ENCODE results near the gene PLPPR1. TPM values are rescaled to one million over a fixed set of nuclear protein-coding genes. Genes with fewer than 3 reads are reported as not detected.

Gene PLPPR1
- polyA plus RNA-seq, 1 donor, result 0.87 TPM

GRCh38 chr9:101081641-101082040, 53.1 kb downstream of the PLPPR1 start:
- Histone ChIP-seq H3K27me3 (ENCODE audit: control insufficient read depth, insufficient read depth, low read length) (no peaks in the 10 kb centered on the region), H3K4me3 (ENCODE audit: low read length) (no peak overlapping the region), H3K4me1 (ENCODE audit: control insufficient read depth, insufficient read depth, low read length) (no peaks in the 10 kb centered on the region), H3K36me3 (ENCODE audit: control insufficient read depth, insufficient read depth, low read length) (no peaks in the 10 kb centered on the region), H3K9me3 (ENCODE audit: control insufficient read depth, low read depth, low read length) (no peaks in the 10 kb centered on the region), H3K27ac (ENCODE audit: low read length) (no peak overlapping the region)
- WGBS (ENCODE audit: insufficient coverage, low lambda C conversion rate), result 100% methylated on average over 2 of the region's 3 CpGs
- no peak for DNase-seq

- DNase-seq, result no peak
- WGBS (ENCODE audit: insufficient coverage, low lambda C conversion rate), result 100% methylated on average over 2 of the region's 5 CpGs
- Histone ChIP-seq H3K4me1 (ENCODE audit: control insufficient read depth, insufficient read depth, low read length) (no peaks in the 10 kb centered on the region), H3K4me3 (ENCODE audit: low read length) (no peak overlapping the region), H3K27ac (ENCODE audit: low read length) (no peak overlapping the region), H3K9me3 (ENCODE audit: control insufficient read depth, low read depth, low read length) (no peaks in the 10 kb centered on the region), H3K27me3 (ENCODE audit: control insufficient read depth, insufficient read depth, low read length) (no peaks in the 10 kb centered on the region), H3K36me3 (ENCODE audit: control insufficient read depth, insufficient read depth, low read length) (no peaks in the 10 kb centered on the region)
Observed at GRCh38 chr9:101083448-101084202, 55.1 kb downstream of the PLPPR1 start.

- WGBS (ENCODE audit: insufficient coverage, low lambda C conversion rate), result 56% methylated on average over 2 of the region's 3 CpGs
Observed at GRCh38 chr9:101087426-101087825, 58.9 kb downstream of the PLPPR1 start.

GRCh38 chr9:101092922-101093321, 64.4 kb downstream of the PLPPR1 start:
- Histone ChIP-seq H3K4me1 (ENCODE audit: control insufficient read depth, insufficient read depth, low read length) (no peaks in the 10 kb centered on the region), H3K9me3 (ENCODE audit: control insufficient read depth, low read depth, low read length) (no peaks in the 10 kb centered on the region), H3K36me3 (ENCODE audit: control insufficient read depth, insufficient read depth, low read length) (no peaks in the 10 kb centered on the region), H3K27ac (ENCODE audit: low read length) (no peak overlapping the region), H3K4me3 (ENCODE audit: low read length) (no peak overlapping the region), H3K27me3 (ENCODE audit: control insufficient read depth, insufficient read depth, low read length) (no peaks in the 10 kb centered on the region)
- WGBS (ENCODE audit: insufficient coverage, low lambda C conversion rate), result no CpG with 5 or more reads among the region's 1 CpG
- no peak for DNase-seq

More at GRCh38 chr9:101087426-101087825, 58.9 kb downstream of the PLPPR1 start:
- H3K36me3 ChIP-seq (ENCODE audit: control insufficient read depth, insufficient read depth, low read length), result no peaks in the 10 kb centered on the region
- H3K27ac ChIP-seq (ENCODE audit: low read length), result no peak overlapping the region
- H3K27me3 ChIP-seq (ENCODE audit: control insufficient read depth, insufficient read depth, low read length), result no peaks in the 10 kb centered on the region
- H3K4me3 ChIP-seq (ENCODE audit: low read length), result no peak overlapping the region
- no peaks in the 10 kb centered on the region for H3K4me1 ChIP-seq (ENCODE audit: control insufficient read depth, insufficient read depth, low read length)
- DNase-seq, result no peak
- H3K9me3 ChIP-seq (ENCODE audit: control insufficient read depth, low read depth, low read length), result no peaks in the 10 kb centered on the region

GRCh38 chr9:101093620-101094019, 65.1 kb downstream of the PLPPR1 start:
- no peaks in the 10 kb centered on the region for H3K4me1 ChIP-seq (ENCODE audit: control insufficient read depth, insufficient read depth, low read length)
- no peak for DNase-seq
- H3K36me3 ChIP-seq (ENCODE audit: control insufficient read depth, insufficient read depth, low read length), result no peaks in the 10 kb centered on the region

GRCh38 chr9:101094686-101095085, 66.2 kb downstream of the PLPPR1 start:
- WGBS (ENCODE audit: insufficient coverage, low lambda C conversion rate), result no CpG with 5 or more reads among the region's 1 CpG
- H3K9me3 ChIP-seq (ENCODE audit: control insufficient read depth, low read depth, low read length), result no peaks in the 10 kb centered on the region
- H3K36me3 ChIP-seq (ENCODE audit: control insufficient read depth, insufficient read depth, low read length), result no peaks in the 10 kb centered on the region
- DNase-seq, result no peak
- no peaks in the 10 kb centered on the region for H3K27me3 ChIP-seq (ENCODE audit: control insufficient read depth, insufficient read depth, low read length)
- no peak overlapping the region for H3K4me3 ChIP-seq (ENCODE audit: low read length)
- H3K4me1 ChIP-seq (ENCODE audit: control insufficient read depth, insufficient read depth, low read length), result no peaks in the 10 kb centered on the region
- H3K27ac ChIP-seq (ENCODE audit: low read length), result no peak overlapping the region

More at GRCh38 chr9:101093620-101094019, 65.1 kb downstream of the PLPPR1 start:
- Histone ChIP-seq H3K27me3 (ENCODE audit: control insufficient read depth, insufficient read depth, low read length) (no peaks in the 10 kb centered on the region), H3K9me3 (ENCODE audit: control insufficient read depth, low read depth, low read length) (no peaks in the 10 kb centered on the region), H3K27ac (ENCODE audit: low read length) (no peak overlapping the region), H3K4me3 (ENCODE audit: low read length) (no peak overlapping the region)

GRCh38 chr9:101097210-101097609, 68.7 kb downstream of the PLPPR1 start:
- Histone ChIP-seq H3K4me3 (ENCODE audit: low read length) (no peak overlapping the region), H3K27ac (ENCODE audit: low read length) (no peak overlapping the region), H3K27me3 (ENCODE audit: control insufficient read depth, insufficient read depth, low read length) (no peaks in the 10 kb centered on the region), H3K9me3 (ENCODE audit: control insufficient read depth, low read depth, low read length) (no peaks in the 10 kb centered on the region), H3K4me1 (ENCODE audit: control insufficient read depth, insufficient read depth, low read length) (no peaks in the 10 kb centered on the region), H3K36me3 (ENCODE audit: control insufficient read depth, insufficient read depth, low read length) (no peaks in the 10 kb centered on the region)
- no CpG with 5 or more reads among the region's 1 CpG for WGBS (ENCODE audit: insufficient coverage, low lambda C conversion rate)
- no peak for DNase-seq

- Histone ChIP-seq H3K27me3 (ENCODE audit: control insufficient read depth, insufficient read depth, low read length) (no peaks in the 10 kb centered on the region), H3K4me3 (ENCODE audit: low read length) (no peak overlapping the region), H3K9me3 (ENCODE audit: control insufficient read depth, low read depth, low read length) (no peaks in the 10 kb centered on the region), H3K36me3 (ENCODE audit: control insufficient read depth, insufficient read depth, low read length) (no peaks in the 10 kb centered on the region), H3K27ac (ENCODE audit: low read length) (no peak overlapping the region), H3K4me1 (ENCODE audit: control insufficient read depth, insufficient read depth, low read length) (no peaks in the 10 kb centered on the region)
- no peak for DNase-seq
Observed at GRCh38 chr9:101098392-101098791, 69.9 kb downstream of the PLPPR1 start.

- Histone ChIP-seq H3K36me3 (ENCODE audit: control insufficient read depth, insufficient read depth, low read length) (no peaks in the 10 kb centered on the region), H3K4me3 (ENCODE audit: low read length) (no peak overlapping the region), H3K4me1 (ENCODE audit: control insufficient read depth, insufficient read depth, low read length) (no peaks in the 10 kb centered on the region), H3K27ac (ENCODE audit: low read length) (no peak overlapping the region), H3K9me3 (ENCODE audit: control insufficient read depth, low read depth, low read length) (no peaks in the 10 kb centered on the region), H3K27me3 (ENCODE audit: control insufficient read depth, insufficient read depth, low read length) (no peaks in the 10 kb centered on the region)
- WGBS (ENCODE audit: insufficient coverage, low lambda C conversion rate), result no CpG with 5 or more reads among the region's 2 CpGs
- no peak for DNase-seq
Observed at GRCh38 chr9:101114317-101114716, 85.8 kb downstream of the PLPPR1 start.

- DNase-seq, result no peak
- no peaks in the 10 kb centered on the region for H3K4me1 ChIP-seq (ENCODE audit: control insufficient read depth, insufficient read depth, low read length)
- H3K27me3 ChIP-seq (ENCODE audit: control insufficient read depth, insufficient read depth, low read length), result no peaks in the 10 kb centered on the region
- no peak overlapping the region for H3K27ac ChIP-seq (ENCODE audit: low read length)
- H3K9me3 ChIP-seq (ENCODE audit: control insufficient read depth, low read depth, low read length), result no peaks in the 10 kb centered on the region
- H3K4me3 ChIP-seq (ENCODE audit: low read length), result no peak overlapping the region
- no peaks in the 10 kb centered on the region for H3K36me3 ChIP-seq (ENCODE audit: control insufficient read depth, insufficient read depth, low read length)
- no CpG with 5 or more reads among the region's 4 CpGs for WGBS (ENCODE audit: insufficient coverage, low lambda C conversion rate)
Observed at GRCh38 chr9:101115102-101115501, 86.6 kb downstream of the PLPPR1 start.

GRCh38 chr9:101117161-101117560, 88.6 kb downstream of the PLPPR1 start:
- DNase-seq, result no peak
- Histone ChIP-seq H3K9me3 (ENCODE audit: control insufficient read depth, low read depth, low read length) (no peaks in the 10 kb centered on the region), H3K4me3 (ENCODE audit: low read length) (no peak overlapping the region), H3K36me3 (ENCODE audit: control insufficient read depth, insufficient read depth, low read length) (no peaks in the 10 kb centered on the region), H3K4me1 (ENCODE audit: control insufficient read depth, insufficient read depth, low read length) (no peaks in the 10 kb centered on the region), H3K27ac (ENCODE audit: low read length) (no peak overlapping the region), H3K27me3 (ENCODE audit: control insufficient read depth, insufficient read depth, low read length) (no peaks in the 10 kb centered on the region)
- WGBS (ENCODE audit: insufficient coverage, low lambda C conversion rate), result no CpG with 5 or more reads among the region's 1 CpG
